ENCODE measurements around the gene IGFL2.
"Not testable (repeated sequence)": the region's sequence is repeated elsewhere in the genome, so short reads cannot be mapped to it uniquely, and the experiment has no call there.

Gene IGFL2

DNA sequence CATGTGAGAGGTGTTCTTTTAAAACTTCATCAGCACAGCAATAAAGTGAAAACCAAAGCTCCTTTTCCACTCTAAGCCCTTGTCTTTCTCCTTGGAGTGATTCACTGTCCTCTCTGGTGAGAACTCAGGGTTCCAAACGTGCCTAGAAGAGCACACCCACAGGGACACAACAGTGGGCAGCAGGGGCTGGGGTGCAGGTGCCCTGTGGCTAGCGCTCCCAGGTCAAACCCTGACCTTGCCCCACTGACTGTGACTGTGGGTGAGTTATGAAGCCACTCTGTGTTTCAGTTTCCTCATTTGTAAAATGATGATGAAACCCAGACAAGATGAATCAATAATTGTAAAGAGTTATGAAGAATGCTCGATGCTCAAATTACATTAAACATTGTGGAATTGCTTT lies 43.9 kb downstream of the IGFL2 start:
- DNase-seq: no peak

GRCh38 chr19:46192626-46192991 lies 44.6 kb downstream of the IGFL2 start:
- not testable (repeated sequence) for DNase-seq

DNA sequence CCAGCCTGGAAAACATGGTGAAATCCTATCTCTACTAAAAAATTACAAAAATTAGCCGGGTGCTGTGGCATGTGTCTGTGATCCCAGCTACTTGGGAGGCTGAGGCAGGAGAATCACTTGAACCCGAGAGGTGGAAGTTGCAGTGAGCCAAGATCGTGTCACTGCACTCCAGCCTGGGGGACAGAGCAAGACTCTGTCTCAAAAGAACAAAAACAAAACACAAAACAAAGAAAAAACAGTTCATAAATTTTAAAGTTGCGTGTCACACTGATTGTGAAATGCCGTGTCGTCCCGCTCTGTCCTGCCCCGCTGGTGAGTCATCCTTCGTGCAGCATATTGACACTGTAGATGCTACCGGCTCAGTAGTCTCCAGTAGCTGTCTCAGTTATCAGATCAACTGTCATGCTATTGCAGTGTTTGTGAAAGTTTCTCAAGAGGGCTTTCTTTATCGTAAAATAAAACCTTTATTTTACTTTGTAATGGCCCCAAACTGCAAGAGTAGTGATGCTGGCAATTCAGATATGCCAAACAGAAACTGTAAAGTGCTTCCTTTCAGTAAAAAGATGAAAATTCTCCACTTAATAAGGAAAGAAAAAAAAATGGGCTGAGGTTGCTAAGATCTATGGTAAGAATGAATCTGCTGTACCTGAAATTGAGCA lies 45.1 kb downstream of the IGFL2 start:
- DNase-seq: no peak

DNA sequence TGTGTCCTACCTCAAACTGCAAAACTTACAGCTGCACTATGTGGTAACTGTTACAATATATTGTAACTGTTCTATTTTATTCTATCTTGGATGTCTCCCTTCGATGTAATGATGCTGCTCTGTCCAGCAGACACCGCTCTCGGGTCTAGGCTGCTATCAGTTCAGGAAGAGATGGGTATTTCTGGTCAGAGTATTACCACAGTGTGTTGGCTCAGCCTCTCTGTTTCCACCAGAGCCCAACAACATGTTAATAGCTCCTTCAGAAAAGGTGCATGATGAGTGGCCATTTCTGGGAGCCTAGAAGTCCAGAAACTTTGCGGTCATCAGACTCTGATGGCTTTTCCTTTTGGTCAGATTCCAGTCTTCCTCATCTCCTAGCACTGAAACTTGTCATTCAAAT lies 45.6 kb downstream of the IGFL2 start:
- DNase-seq: no peak

GRCh38 chr19:46195104-46195503 lies 47.1 kb downstream of the IGFL2 start:
- no peak for DNase-seq

- DNase-seq: not testable (repeated sequence)
Measured at GRCh38 chr19:46195919-46196318, 47.9 kb downstream of the IGFL2 start.

- no peak for DNase-seq
Measured at GRCh38 chr19:46196410-46197124, 48.5 kb downstream of the IGFL2 start.

GRCh38 chr19:46197314-46198070 lies 49.5 kb downstream of the IGFL2 start:
- DNase-seq: no peak

- DNase-seq: no peak
Measured at GRCh38 chr19:46198756-46199155, 50.7 kb downstream of the IGFL2 start.

DNA sequence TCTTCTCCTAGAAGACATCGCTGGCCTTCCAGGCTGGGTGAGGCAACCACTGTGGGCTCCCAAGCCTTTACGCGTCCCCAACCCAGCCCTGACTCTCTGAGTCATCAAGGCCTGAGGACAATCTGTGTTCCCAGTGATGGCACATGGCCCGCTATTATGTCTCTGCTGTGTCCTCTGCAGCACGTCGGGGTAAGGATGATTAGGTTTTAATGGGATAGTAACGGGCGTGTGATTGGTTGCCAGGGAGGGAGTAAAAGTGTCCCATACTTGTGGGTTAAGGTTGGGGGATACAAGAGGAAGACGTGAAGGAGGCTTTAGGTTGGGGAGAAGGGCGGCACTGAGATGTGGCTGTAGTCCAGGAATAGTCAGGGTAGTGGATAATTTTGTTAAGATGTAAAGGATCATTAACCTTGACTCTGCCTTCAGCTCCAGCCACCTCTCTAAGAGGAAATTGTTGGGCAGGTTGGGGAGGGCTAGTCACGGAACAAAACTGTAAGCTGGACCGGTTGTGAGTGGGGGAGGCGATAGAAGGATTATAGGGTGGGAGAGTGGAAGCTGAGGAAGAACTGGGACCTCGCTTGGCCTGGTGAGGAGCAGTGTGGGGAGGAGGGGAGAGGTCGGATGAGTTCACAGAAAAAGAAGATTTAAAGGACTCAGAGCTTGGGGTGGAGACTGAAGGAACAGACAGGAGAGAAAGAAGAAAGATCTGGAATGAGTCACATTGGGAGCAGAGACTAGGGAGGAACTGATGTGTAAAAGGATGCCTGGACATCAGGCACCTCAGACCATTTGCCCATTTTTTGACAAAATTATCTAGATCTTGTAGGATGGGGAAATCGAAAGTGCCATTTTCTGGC lies 53.6 kb downstream of the IGFL2 start:
- DNase-seq: no peak

- no peak for DNase-seq
Measured at GRCh38 chr19:46202426-46202825, 54.4 kb downstream of the IGFL2 start.

GRCh38 chr19:46202872-46203860 lies 55.1 kb downstream of the IGFL2 start:
- no peak for DNase-seq

GRCh38 chr19:46204008-46204407 lies 56.0 kb downstream of the IGFL2 start:
- no peak for DNase-seq

DNA sequence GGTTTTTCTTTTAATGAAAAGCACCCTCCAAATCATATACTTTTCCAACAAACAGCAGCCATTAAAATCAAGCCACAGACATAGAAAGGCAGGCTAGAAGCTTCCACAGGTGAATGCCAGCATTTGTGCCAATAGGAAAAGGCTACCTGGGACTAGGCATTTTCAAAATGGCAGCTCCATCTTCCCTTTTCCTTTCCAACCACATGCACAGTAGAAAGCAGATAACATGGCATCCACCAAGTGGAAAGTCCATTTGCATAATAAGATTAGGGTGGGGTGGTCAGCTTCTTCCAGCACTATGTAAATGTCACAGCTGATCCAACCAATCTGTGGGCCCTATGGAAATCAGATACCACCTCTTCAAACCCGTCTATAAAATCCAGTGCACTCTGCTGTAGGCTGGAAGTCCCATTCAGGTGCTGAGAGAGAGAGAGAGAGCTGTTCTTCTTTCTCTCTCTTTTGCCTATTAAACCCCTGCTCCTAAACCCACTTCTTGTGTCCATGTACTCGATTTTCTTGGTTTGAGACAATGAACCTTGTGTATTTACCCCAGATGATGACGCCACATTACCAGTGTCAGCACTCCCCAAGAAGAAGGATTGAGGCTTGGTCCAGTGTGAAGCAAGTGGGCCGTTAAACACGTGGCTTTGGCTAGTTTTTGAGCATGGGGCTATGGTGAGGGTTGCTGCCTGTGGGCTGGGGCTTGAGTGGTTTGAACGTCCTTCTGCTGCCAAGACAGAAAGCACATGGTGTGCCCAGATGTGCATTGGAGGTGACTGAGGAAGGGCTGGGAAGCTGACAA lies 57.3 kb downstream of the IGFL2 start:
- no peak for DNase-seq

DNA sequence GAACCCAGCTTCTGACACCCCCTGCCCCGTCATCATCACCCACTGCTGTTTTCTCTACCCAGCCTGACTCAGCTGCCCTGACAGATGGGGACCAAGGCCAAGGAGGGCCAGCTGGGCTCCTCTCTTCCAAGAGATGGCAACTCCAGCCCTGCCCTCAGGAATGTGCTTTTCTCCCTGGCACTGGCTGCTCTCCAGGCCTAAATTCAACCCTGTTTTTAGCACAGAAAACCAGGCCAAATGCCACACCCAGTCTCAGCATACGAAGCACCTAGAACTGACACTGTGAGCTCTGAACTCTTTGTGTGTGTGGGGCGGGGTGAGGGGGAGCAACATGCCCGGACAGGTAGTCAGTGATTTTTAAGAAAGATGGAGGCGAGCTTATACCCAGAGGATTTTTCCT lies 58.1 kb downstream of the IGFL2 start:
- DNase-seq: no peak

GRCh38 chr19:46206682-46207081 lies 58.6 kb downstream of the IGFL2 start:
- no peak for DNase-seq

- DNase-seq: not testable (repeated sequence)
Measured at GRCh38 chr19:46207858-46208257, 59.8 kb downstream of the IGFL2 start.

DNA sequence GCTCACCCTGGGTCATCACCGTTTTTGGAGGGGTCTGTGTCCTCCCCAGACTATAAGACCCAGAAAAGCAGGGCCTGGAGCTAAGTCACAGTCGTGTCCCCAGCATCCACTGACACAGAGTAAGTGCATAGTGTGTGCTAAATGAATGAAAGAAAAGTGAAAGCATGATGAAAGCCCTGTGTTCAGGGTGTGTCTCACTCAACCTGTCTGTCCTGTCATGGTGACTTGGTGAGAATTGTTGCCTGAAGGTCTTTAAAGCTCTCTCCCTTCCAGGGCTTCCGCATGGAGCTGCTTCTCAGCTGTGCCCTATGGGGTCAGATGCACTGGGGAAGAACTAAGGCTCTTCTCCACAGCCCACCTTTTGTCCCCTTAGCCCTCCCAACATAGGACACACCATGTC lies 61.0 kb downstream of the IGFL2 start:
- no peak for DNase-seq

DNA sequence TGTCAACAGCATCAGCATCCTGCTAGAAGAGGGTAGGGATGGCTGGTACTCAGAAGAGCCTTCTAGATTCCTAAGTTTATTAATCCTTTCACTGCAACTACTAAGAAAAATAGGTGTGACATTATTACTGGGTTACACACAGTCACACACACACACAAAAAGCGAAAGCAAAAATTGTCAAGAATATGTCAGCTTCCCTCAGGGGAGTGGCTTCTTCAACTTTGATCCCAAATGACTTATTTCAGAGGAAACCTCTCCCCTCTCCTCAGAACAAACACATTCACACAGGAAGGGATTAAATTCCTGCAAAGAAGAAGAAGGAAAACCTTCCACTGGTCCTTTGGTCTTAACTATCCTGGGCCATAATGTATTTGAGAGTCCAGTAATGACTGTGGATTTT lies 61.4 kb downstream of the IGFL2 start:
- no peak for DNase-seq

GRCh38 chr19:46210669-46211068 lies 62.6 kb downstream of the IGFL2 start:
- no peak for DNase-seq
